ENCODE measurements around the gene SLC31A1. TPM values are rescaled to one million over a fixed set of nuclear protein-coding genes. Genes with fewer than 3 reads are reported as not detected.

The SLC31A1 gene
- total and polyA plus RNA-seq, 2 of the 8 experiments (the other 6 are each of a cell fraction or from before 2014, with no cell fraction given) = 23.9 to 40.8 TPM

DNA sequence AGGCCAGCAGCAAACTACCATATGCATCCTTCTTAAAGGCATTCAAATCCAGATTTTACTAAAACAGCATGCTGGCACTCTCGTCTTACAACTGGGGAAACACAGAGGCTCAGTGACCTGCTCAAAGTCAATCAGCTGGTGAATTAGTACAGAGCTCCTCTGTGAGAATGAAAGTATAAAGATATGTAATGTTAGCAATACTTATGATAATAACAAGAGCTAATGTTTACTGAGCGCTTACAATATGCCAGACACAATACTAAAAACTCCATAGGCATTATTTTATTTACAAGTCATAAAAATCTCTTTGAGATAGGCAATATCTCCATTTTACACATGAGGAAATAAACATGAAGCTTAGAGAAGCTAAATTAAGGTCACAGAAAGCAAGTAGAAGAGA lies 28.9 kb upstream of the SLC31A1 start:
- 46% methylated on average over 2 of the region's 2 CpGs; no CpG with 5 or more reads in 1 of the 2 experiments for WGBS, 2 experiments (ENCODE audit: extremely low coverage in 1 of 2, insufficient coverage in 1 of 2, insufficient read length in 1 of 2, insufficient replicate concordance in 2 of 2, low coverage in 1 of 2, low lambda C conversion rate in 2 of 2, missing lambda C conversion rate in 1 of 2)
- FAIRE-seq = no peak

More for the DNA sequence above, 28.9 kb upstream of the SLC31A1 start:
- Histone ChIP-seq H3K4me3 (ENCODE audit: extremely low read depth in 1 of 4, insufficient read depth in 2 of 4, low read depth in 3 of 4, low read length in 4 of 4) (no peak overlapping the region), H2BK15ac (ENCODE audit: low read length) (no peak overlapping the region), H3K14ac (ENCODE audit: insufficient read length) (no peak overlapping the region), H3K4me2 (ENCODE audit: insufficient read depth in 1 of 2, low read depth in 2 of 2, low read length in 2 of 2) (no peak overlapping the region), H4K91ac (replicated peaks; ENCODE audit: insufficient read length, low read length) (no peak overlapping the region), H3K27me3 (replicated peaks in 1 of 4; ENCODE audit: control insufficient read depth in 3 of 4, extremely low read depth in 1 of 4, insufficient read depth in 3 of 4, low read length in 3 of 4) (no peaks in the 10 kb centered on the region), H3K27ac (ENCODE audit: low read depth, low read length) (no peak overlapping the region), H2BK20ac (ENCODE audit: low read length) (no peak overlapping the region), H3K23ac (ENCODE audit: insufficient read length) (no peak overlapping the region), H2AK5ac (ENCODE audit: low read depth, low read length) (no peak overlapping the region), H2BK12ac (ENCODE audit: low read depth, low read length) (no peak overlapping the region), H3K9ac (replicated peaks in 1 of 4; ENCODE audit: extremely low read depth in 1 of 4, low read depth in 3 of 4, low read length in 3 of 4) (no peak overlapping the region), H2BK120ac (replicated peaks; ENCODE audit: low read depth, low read length) (no peak overlapping the region), H3K23me2 (ENCODE audit: low read depth, low read length) (no peaks in the 10 kb centered on the region), H3K56ac (replicated peaks; ENCODE audit: insufficient read length, low read depth, low read length) (no peak overlapping the region), H3K79me1 (ENCODE audit: low read depth, low read length) (no peaks in the 10 kb centered on the region), H4K20me1 (replicated peaks in 1 of 2; ENCODE audit: control insufficient read depth in 1 of 2, insufficient read depth in 2 of 2, low read length in 2 of 2) (peaks cover 0 to 1% of the 10 kb centered on the region in 2 experiments), H3K79me2 (ENCODE audit: control insufficient read depth in 1 of 2, insufficient read depth in 2 of 2, low read length in 2 of 2) (no peaks in the 10 kb centered on the region), H3K4ac (replicated peaks; ENCODE audit: insufficient read length, low read depth, low read length) (no peak overlapping the region), H3K36me3 (ENCODE audit: control insufficient read depth in 2 of 4, insufficient read depth in 4 of 4, low read length in 3 of 4) (peaks cover 0 to 23% (median 7%) of the 10 kb centered on the region in 4 experiments; a peak in 7 of 8 replicates), H4K5ac (ENCODE audit: insufficient read length, low read depth, low read length) (no peak overlapping the region), H3K18ac (ENCODE audit: extremely low read depth, low read length) (no peak overlapping the region), H3K9me3 (ENCODE audit: insufficient read depth in 2 of 2, low read depth in 1 of 2, low read length in 1 of 2) (no peaks in the 10 kb centered on the region), H3K4me1 (replicated peaks in 1 of 4; ENCODE audit: control insufficient read depth in 3 of 4, insufficient read depth in 4 of 4, low read length in 3 of 4) (no peaks in the 10 kb centered on the region), H2BK5ac (ENCODE audit: low read depth, low read length) (no peak overlapping the region), H4K8ac (ENCODE audit: extremely low read depth, insufficient read depth, low read length) (no peak overlapping the region), H2AFZ (ENCODE audit: low read length) (no peak overlapping the region)
- CTCF ChIA-PET (ENCODE audit: partially characterized antibody) = no interaction called here
- TF ChIP-seq KDM1A (IDR thresholded peaks at IDR 0.05; ENCODE audit: borderline replicate concordance, low read length) = no peak
- no peak for TF ChIP-seq CHD1 (IDR thresholded peaks at IDR 0.05; ENCODE audit: low read depth, low read length)
- no peak for TF ChIP-seq HDAC2 (IDR thresholded peaks at IDR 0.05; ENCODE audit: borderline replicate concordance in 1 of 2, low read depth in 2 of 2, low read length in 2 of 2)
- TF ChIP-seq NRF1 (IDR thresholded peaks at IDR 0.05; ENCODE audit: low read depth, low read length) = no peak
- TF ChIP-seq POLR2A (IDR thresholded peaks at IDR 0.05; ENCODE audit: control extremely low read depth in 1 of 2, low read depth in 2 of 2, low read length in 2 of 2) = no peak
- TF ChIP-seq SP4 (IDR thresholded peaks at IDR 0.05; ENCODE audit: low read length) = no peak
- no peak for TF ChIP-seq ASH2L (IDR thresholded peaks at IDR 0.05; ENCODE audit: low read length)
- TF ChIP-seq, protein P1, sequence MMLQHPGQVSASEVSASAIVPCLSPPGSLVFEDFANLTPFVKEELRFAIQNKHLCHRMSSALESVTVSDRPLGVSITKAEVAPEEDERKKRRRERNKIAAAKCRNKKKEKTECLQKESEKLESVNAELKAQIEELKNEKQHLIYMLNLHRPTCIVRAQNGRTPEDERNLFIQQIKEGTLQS (IDR thresholded peaks at IDR 0.05; ENCODE audit: insufficient read depth, low read depth, low read length) = no peak
- no peak for TF ChIP-seq MAFK (IDR thresholded peaks at IDR 0.05; ENCODE audit: low read depth, low read length)
- TF ChIP-seq, protein P2, sequence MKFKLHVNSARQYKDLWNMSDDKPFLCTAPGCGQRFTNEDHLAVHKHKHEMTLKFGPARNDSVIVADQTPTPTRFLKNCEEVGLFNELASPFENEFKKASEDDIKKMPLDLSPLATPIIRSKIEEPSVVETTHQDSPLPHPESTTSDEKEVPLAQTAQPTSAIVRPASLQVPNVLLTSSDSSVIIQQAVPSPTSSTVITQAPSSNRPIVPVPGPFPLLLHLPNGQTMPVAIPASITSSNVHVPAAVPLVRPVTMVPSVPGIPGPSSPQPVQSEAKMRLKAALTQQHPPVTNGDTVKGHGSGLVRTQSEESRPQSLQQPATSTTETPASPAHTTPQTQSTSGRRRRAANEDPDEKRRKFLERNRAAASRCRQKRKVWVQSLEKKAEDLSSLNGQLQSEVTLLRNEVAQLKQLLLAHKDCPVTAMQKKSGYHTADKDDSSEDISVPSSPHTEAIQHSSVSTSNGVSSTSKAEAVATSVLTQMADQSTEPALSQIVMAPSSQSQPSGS (IDR thresholded peaks at IDR 0.05; ENCODE audit: low read length) = no peak
- no peak for TF ChIP-seq BRCA1 (IDR thresholded peaks at IDR 0.05; ENCODE audit: low read depth, low read length)
- POLR2A ChIA-PET (ENCODE audit: partially characterized antibody) = no interaction called here
- no peak for DNase-seq (ENCODE audit: low read depth in 1 of 2, low spot score in 2 of 2)
